T-helper 2 cell treated with Interferon-gamma antibody and Interleukin-4, amounts not matched to agents 100 ng/mL and 5 ng/mL, for 36 hours (primary cell): ENCODE data around the gene C11orf54. TPM values are rescaled to one million over a fixed set of nuclear protein-coding genes. Genes with fewer than 3 reads are reported as not detected.

Experiments used
- intact Hi-C: fragments of 100-400 bp; cut with micrococcal nuclease; formaldehyde crosslinking; loops from one replicate; pipeline ENCODE4 v1.15.1; 2023
- total RNA-seq: library from RNA; stranded (reverse); gene quantifications from 2 replicates; pipeline ENCODE4 v1.2.3, GENCODE V29; 2022

C11orf54 gene
- 21.7 and 22.5 TPM in 2 replicates for total RNA-seq

DNA sequence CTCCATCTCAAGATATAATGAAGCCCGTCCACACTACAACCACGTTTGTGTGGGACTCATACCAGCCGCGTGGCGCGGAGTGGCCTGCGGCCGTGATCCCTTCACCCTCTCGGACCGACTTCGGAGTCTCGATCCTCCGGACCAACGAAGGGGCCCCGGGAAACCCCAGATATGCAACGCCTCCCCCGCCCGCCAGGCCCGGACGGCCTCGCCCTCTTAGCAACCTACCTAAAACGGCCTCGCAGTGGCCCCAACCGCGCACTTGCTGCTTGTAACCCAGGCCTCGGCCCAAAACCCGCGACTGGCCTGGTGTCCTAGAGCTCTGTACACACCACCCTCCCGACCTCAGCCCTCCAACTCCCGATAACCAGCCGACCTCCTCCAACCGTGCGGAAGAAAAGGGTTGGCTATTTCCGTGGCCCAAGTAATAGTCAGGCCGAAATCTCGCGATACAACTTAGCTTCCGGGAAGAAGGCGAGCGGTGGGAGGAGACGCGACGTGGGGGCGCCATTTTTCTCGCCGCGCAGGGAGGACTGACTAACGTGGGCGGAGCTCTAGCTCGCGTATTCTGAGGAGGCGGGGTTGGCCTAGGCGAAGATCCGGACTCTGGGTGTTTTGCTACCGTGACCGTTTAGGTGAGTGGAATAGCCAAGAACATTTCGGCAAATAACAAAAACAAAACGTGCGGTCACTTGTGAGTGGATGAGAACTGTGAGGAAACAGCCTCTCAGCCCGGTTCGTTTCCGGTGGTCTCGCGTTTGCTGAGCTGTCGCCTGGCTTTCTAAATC is at the start of gene C11orf54, which contains the start of gene TAF1D:
TSS of gene C11orf54 (plus strand) at position 579 of the 788 bp plus-strand sequence. CDS start 5,722 bp downstream, outside the sequence.
TSS of gene TAF1D (minus strand) at position 402 of the 788 bp plus-strand sequence. CDS start 2,191 bp downstream, outside the sequence.
- intact Hi-C loops = loop anchor here (1.0 to 10.0 kb wide), 9 partner anchors 43 to 1491 kb away; partner anchors contain the start of genes ANKRD49, CEP295, ENDOD1 and FUT4

DNA sequence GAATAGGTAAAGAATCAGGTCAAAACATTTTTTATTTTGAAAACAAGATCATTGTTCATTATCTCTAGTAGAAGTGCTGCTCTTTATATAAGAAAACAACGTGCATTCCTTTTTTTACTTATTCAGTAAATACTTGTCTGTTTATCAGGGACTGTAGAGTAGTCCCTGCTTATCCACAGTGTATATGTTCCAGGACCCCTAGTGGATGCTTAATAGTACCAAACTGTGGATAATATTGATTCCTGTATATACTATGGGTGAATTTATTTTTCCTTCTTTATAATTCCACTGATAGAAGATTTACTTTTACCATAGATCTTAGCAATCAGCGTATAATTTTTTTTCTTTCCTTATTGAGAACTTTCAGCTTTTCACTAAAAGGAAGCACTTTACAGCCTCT is 47.4 kb upstream of the C11orf54 start:
- intact Hi-C loops = no loop called here

DNA sequence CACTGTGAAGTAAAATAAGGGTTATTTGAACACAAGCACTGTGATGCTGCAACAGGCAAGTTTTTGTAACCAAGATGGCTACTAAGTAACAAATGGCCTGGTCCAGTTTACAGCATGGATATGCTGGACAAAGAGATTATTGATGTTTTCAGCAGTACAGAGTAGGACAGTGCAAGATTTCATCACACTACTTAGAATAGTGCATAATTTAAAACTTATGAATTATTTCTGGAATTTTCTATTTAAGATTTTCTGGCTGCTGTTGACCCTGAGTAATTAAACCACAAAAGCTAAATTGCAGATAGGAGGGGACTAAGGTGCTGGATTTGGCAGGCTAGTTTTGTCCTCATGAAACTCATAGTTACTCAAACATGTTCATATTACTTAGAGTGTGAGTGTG is 46.9 kb upstream of the C11orf54 start:
- intact Hi-C loops = no loop called here

DNA sequence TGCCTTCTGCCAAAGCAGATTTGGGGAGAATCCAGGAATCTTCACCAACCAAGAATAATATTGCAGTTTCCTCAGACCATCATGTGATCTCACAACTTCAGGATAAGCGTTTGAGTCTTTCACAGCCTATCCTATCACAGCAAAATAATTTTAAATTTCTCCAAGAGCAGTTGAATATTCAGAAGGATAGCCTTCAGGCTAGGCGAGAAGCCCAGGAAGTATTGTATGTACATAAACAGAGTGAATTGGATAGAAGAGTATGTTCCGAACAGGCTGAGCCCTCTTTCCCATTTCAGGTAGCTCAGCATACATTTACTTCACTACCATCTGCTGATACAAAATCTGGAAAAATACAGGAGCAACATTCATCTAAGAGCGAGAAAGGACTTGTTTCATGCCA is 43.9 kb upstream of the C11orf54 start:
- intact Hi-C loops = loop anchor here (5.0 kb wide), 1 partner anchor 40 kb away; no protein-coding TSS in a partner anchor

- intact Hi-C loops = no loop called here
Observed at GRCh38 chr11:93700830-93701229, 40.6 kb upstream of the C11orf54 start.

GRCh38 chr11:93704237-93704636 is 37.2 kb upstream of the C11orf54 start:
- intact Hi-C loops = no loop called here

- intact Hi-C loops = no loop called here
Observed at GRCh38 chr11:93710239-93710638, 31.2 kb upstream of the C11orf54 start.

GRCh38 chr11:93712678-93713077 is 28.8 kb upstream of the C11orf54 start:
- intact Hi-C loops = no loop called here

GRCh38 chr11:93715797-93716396 is 25.6 kb upstream of the C11orf54 start:
- intact Hi-C loops = no loop called here

- intact Hi-C loops = no loop called here
Observed at GRCh38 chr11:93717501-93717900, 24.0 kb upstream of the C11orf54 start.

DNA sequence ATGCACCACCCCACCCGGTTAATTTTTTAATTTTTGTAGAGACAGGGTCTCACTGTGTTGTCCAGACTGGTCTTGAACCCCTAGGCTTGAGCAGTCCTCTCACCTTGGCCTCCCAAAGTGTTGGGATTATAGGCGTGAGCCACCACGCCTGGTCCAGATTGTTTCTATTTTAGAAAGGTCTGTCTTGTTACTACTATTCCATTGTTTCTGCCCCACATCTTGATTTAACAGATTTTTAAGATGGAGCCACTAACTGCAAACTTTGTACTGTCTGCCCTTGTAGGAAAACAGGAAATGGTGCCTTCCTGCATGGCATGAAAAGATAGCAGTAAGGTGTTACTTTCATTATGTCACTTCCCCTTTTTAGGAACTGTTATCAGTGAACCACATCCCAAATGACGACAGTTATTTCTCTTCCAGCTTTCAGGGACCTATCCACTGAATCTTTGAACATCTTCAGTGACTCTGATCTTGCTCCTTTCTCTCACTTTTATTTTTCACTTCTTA is 23.4 kb upstream of the C11orf54 start:
- intact Hi-C loops = no loop called here

- intact Hi-C loops = no loop called here
Observed at GRCh38 chr11:93719310-93719709, 22.2 kb upstream of the C11orf54 start.

- intact Hi-C loops = no loop called here
Observed at GRCh38 chr11:93720522-93720921, 20.9 kb upstream of the C11orf54 start.

DNA sequence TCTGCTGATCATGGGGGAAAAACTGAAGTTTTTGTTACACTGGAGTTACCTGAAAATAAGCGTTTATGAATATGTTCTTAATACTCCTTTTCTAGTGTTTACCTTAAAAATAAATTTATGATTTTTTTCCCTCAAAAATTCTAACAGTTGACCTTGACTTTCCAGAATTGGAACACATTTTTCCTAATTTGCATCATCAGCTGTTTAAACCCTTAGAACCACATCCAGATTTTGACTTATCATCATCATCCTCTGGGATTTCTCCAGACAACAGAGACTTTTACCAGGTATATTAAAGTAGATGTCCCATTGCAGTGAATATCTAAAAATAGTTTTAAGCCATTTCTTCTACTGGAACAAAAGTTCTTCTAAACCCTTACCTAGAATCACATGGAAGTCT is 17.4 kb upstream of the C11orf54 start:
- intact Hi-C loops = no loop called here

- intact Hi-C loops = no loop called here
Observed at GRCh38 chr11:93727985-93728791, 13.3 kb upstream of the C11orf54 start.

- intact Hi-C loops = no loop called here
Observed at GRCh38 chr11:93728792-93729128, 12.7 kb upstream of the C11orf54 start.

GRCh38 chr11:93729129-93729616 is 12.3 kb upstream of the C11orf54 start:
- intact Hi-C loops = no loop called here

DNA sequence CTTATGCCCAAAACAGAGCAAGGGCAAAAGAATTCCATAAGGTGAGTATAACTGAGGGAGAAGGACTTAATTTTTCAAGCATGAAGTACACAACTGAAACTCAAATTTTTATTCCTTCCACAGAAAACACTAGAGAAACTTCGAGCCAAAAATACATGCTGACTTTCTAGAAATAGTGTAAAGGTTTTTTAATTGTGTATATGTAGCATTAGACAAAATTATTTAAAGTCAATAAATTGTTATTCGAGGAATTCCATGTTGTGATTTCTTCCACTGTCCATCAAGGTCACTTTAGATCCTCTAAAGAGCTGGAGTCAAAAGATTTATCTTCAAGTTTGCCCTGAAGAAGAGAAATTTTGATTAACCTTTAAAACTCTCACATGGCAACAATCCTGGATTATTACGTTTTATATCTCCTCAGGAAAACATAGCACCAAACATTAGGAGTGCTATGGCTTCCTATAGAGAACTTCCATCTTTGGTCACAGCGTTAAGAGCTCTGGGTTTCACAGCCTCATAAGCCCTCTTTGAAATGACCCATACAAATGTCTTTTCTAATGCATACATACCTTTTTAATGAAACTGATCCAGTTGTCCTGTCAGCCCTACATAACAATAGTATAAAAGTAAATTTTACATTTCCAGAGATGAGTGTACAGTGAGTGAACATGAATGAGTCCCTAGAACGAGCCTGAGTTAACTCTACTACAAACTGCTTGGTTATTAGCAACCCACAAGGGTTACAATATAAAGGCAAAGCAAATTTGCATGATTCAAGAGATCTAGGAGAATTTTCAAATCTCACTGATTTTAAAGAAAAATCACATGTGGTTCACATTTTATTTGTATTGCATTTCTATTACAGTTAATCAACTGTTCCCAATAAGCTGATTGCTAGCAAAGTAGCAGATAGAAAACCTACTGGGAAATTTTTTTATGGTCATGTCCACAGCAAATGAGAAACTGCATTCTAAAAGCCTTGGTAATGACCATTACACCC is 11.1 kb upstream of the C11orf54 start:
- intact Hi-C loops = no loop called here

- intact Hi-C loops = no loop called here
Observed at GRCh38 chr11:93732237-93732892, 9.1 kb upstream of the C11orf54 start.

- intact Hi-C loops = no loop called here
Observed at GRCh38 chr11:93733474-93733873, 8.0 kb upstream of the C11orf54 start.
